ENCODE data around the gene ZFR. TPM values are rescaled to one million over a fixed set of nuclear protein-coding genes. Genes with fewer than 3 reads are reported as not detected.

Gene ZFR
- total RNA-seq, 2 experiments from 2014 or later = 48.1 to 48.7 TPM

DNA sequence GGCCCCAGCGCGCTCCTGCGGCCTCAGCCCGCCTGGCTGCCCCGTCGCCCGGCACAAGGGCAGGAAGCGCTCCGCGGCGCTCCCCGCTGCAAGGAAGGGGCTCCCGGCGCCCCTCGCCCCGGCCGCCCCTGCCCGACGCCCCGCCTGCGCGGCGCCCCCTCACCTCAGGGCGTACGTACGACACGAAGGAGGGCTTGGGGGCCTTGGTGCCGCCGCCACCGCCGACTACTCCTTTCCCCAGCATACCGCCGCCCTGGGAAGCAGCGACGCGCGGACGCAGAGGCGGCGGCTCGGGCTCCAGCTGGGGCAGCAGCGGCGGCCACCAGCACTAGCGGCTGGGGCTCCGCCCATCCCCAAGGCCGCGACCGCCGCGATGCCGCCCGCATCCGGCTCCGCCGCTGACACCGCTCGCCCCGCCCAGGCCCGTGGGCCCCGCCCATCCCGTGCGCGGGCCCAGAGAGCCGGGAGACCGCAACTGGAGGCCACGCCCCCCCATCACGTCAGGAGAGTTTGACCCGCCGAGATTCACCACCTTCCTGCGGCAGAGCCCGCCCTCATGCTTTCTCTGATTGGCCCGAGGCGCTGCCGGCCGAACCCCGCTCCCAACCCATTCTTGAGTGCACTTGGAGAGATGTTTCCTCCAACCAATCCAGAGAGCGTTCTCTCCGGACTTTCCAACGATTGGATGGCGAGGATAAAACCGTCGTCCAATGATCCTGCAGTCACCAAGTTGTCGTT is 131.8 kb downstream of the ZFR start, which contains the start of gene MTMR12:
Gene MTMR12 (minus strand): TSS at position 345 of the 738 bp plus-strand sequence. CDS start 101 bp downstream, at position 244.
- H3K4me1 Mint-ChIP-seq = peaks cover 29% of the 10 kb centered on the region

DNA sequence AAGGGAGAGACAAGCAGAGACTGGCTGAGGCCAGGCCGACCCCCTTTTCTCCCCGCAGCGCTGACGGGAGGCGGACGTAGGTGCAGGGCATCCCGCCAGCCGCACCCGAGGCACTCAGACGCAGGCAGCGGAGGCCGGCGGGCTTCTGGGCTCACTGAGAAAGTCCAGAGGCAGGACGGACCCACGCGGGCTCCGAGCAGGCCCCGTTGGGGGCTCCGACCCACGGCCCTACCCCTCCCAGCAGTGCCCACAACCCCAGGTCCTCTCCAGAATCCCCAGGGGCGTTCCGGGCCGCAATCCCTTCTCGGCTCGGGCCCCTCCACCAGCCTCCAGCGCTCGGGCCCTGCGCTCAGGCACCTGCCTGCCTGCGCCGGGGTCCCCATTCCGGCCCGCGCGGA is 132.3 kb downstream of the ZFR start:
- peaks cover 29% of the 10 kb centered on the region for H3K4me1 Mint-ChIP-seq
- POLR2A ChIA-PET = interaction anchor here (0.7 to 2.7 kb wide), 4 partner anchors 13 to 138 kb away, joined by 3 to 14 read pairs (median 4); partner anchors contain the start of gene GOLPH3
- H3K36me3 Mint-ChIP-seq = peaks cover 20% of the 10 kb centered on the region
- no peaks in the 10 kb centered on the region for H3K27me3 Mint-ChIP-seq
- ATAC-seq (ENCODE audit: low read depth) = peak; percentile 23
- no peak for DNase-seq
- H3K27ac Mint-ChIP-seq = peak overlapping the region; percentile 84
- H3K9me3 Mint-ChIP-seq = no peaks in the 10 kb centered on the region
- H3K4me3 Mint-ChIP-seq = peak overlapping the region; percentile 92

More for the DNA sequence above, 131.8 kb downstream of the ZFR start, which contains the start of gene MTMR12:
- Mint-ChIP-seq H3K4me3 (peak within 1 kb of the TSS; percentile 92), H3K27ac (peak within 1 kb of the TSS; percentile 96), H3K27me3 (no peaks in the 10 kb centered on the region), H3K36me3 (peaks cover 20% of the 10 kb centered on the region), H3K9me3 (no peaks in the 10 kb centered on the region)
- POLR2A ChIA-PET = interaction anchor here (1.0 to 2.7 kb wide), 3 partner anchors 13 to 139 kb away, joined by 3 to 14 read pairs (median 7); partner anchors contain the start of gene GOLPH3
- peak; percentile 100 for DNase-seq
- ATAC-seq (ENCODE audit: low read depth) = peak; percentile 97

DNA sequence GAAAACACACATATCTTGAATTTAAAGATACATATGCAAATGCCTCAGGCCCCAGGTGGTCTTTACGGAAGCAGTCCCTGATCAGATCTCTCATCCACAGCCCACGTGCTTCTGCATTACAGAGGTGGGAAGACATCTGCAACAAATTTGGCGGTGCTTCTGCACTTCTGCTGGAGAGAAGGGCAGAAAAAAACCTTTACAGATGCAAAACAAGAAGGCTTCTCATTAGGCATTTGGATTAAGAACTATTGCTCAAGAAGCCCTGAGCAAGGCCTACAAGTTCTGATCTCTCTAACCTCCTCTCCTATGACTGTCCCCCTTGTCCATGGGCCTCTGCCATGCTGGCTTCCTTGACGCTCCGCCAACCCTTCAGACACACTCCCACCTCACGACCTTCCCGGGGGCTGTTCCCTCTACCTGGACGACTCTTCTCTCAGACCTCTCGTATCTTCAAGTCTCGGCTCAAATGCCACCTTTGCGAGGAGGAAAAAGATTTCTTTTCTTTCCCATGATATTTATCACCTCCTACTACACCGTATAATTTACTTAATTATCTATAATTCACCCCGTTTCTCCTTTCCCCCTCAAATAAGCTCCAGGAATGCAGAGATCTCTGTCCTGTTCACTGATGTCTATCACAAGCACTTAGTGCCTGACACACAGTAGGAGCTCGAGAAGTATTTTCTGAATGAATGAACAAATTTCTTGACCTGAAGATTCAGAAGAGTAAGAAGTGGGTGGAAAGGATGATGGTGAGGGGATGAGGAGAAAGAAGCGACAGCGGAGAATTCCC is 132.9 kb downstream of the ZFR start:
- POLR2A ChIA-PET = interaction anchor here (0.7 to 2.7 kb wide), 3 partner anchors 12 to 138 kb away, joined by 4 to 14 read pairs (median 4); partner anchors contain the start of gene GOLPH3

DNA sequence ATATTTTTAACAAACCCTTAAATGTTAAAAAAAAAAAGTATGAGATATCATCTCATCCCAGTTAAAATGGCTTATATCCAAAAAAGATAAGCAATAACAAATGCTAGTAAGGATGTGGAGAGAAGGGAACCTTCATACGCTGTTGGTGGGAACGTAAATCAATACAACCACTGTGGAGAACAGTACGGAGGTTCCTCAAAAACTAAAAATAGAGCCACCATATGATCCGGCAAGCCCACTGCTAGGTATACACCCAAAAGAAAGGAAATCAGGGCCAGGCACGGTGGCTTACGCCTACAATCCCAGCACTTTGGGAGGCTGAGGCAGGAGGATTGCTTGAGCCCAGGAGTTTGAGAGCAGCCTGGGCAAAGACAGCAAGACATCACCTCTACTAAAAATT is 134.8 kb downstream of the ZFR start:
- Mint-ChIP-seq H3K9me3 (no peaks in the 10 kb centered on the region), H3K27ac (no peak overlapping the region), H3K36me3 (peaks cover 21% of the 10 kb centered on the region), H3K4me1 (peaks cover 31% of the 10 kb centered on the region), H3K4me3 (no peak overlapping the region), H3K27me3 (no peaks in the 10 kb centered on the region)
- POLR2A ChIA-PET = no interaction called here
- DNase-seq = no peak
- ATAC-seq (ENCODE audit: low read depth) = no peak

More for the DNA sequence above, 132.9 kb downstream of the ZFR start:
- Mint-ChIP-seq H3K4me3 (peak overlapping the region; percentile 92), H3K9me3 (no peaks in the 10 kb centered on the region), H3K4me1 (peaks cover 30% of the 10 kb centered on the region), H3K27ac (peak overlapping the region; percentile 84), H3K27me3 (no peaks in the 10 kb centered on the region), H3K36me3 (peaks cover 20% of the 10 kb centered on the region)
- ATAC-seq (ENCODE audit: low read depth) (no peak), DNase-seq (no peak)

DNA sequence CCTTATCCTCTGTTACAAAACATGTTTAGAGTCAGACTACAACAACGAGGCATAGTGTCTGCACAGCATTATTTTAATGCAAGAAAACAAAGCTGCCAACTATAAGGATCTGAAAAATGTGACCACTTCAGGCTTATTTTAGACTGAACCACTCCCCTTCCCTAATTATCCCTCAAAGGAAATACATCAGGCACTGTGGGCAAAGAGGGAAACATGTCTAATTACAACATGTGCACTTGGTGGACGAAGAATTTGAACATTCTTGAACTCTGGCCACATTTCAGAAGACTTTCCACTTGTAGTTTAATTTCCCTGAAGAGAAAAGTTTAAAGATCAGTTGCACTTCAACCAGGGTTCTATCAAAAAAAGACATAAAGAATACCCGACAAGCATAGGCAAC is 135.6 kb downstream of the ZFR start:
- H3K36me3 Mint-ChIP-seq = peaks cover 24% of the 10 kb centered on the region
- no peak for ATAC-seq (ENCODE audit: low read depth)
- DNase-seq = no peak
- H3K4me1 Mint-ChIP-seq = peaks cover 35% of the 10 kb centered on the region
- H3K4me3 Mint-ChIP-seq = no peak overlapping the region
- POLR2A ChIA-PET = no interaction called here
- no peaks in the 10 kb centered on the region for H3K27me3 Mint-ChIP-seq
- no peak overlapping the region for H3K27ac Mint-ChIP-seq
- no peaks in the 10 kb centered on the region for H3K9me3 Mint-ChIP-seq

DNA sequence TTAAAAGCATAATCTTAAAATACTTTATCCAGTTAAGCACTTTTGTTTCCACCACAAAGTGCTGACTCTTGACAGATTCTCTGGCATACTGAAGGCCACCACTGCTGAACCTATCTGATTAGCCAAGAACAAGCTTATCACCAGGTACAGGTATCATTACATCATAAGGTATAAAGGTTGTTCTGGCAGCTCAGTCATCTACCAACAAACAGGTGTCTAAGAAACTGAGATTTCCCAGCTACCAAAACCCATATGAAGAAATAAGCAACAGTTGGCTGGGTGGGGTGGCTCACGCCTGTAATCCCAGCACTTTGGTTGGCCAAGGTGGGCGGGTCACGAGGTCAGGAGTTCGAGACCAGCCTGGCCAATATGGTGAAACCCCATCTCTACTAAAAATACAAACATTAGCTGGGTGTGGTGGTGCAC is 136.8 kb downstream of the ZFR start:
- Mint-ChIP-seq H3K4me1 (peaks cover 42% of the 10 kb centered on the region), H3K36me3 (peaks cover 24% of the 10 kb centered on the region), H3K27me3 (no peaks in the 10 kb centered on the region), H3K9me3 (no peaks in the 10 kb centered on the region), H3K4me3 (no peak overlapping the region), H3K27ac (no peak overlapping the region)
- DNase-seq = no peak
- ATAC-seq (ENCODE audit: low read depth) = no peak
- POLR2A ChIA-PET = no interaction called here

DNA sequence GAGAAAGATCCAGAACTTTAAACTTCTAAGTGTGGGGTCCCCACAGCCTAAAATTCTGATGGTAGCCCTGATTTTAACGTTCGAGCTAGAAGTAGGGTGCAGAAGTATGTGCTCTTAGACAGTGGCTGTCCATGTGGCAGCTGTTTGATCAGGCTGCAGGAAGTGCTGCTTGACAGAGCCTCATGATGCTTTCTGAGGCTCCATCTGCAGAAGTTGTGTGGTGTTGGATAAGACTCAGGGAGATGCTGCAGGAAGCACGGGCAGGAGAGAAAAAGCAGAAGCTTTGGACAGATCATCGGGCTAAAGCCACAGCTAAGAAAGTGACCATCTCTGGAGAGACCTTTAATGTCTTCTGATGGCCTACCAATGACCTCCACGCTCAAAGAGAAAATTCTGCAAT is 139.9 kb downstream of the ZFR start:
- no peak overlapping the region for H3K4me3 Mint-ChIP-seq
- H3K27me3 Mint-ChIP-seq = no peaks in the 10 kb centered on the region
- H3K9me3 Mint-ChIP-seq = no peaks in the 10 kb centered on the region
- no peak overlapping the region for H3K27ac Mint-ChIP-seq
- DNase-seq (no peak), ATAC-seq (ENCODE audit: low read depth) (peak; percentile 54)
- POLR2A ChIA-PET = no interaction called here
- H3K4me1 Mint-ChIP-seq = peaks cover 25% of the 10 kb centered on the region
- peaks cover 14% of the 10 kb centered on the region for H3K36me3 Mint-ChIP-seq

Small RNA genes lying within 50 kb of the gene (microRNA-seq; reads per million reads assigned to microRNA genes)
- 34.4 reads per million, percentile 39 among the genes with 10 or more reads in this experiment for gene MIR579

Other genes starting within 250 kb of the ZFR start
- 10 to 100 TPM; 30.6 to 32.2 TPM for gene MTMR12, start 131.8 kb downstream of the ZFR start, total RNA-seq
- gene SUB1, start 140.8 kb upstream of the ZFR start, total RNA-seq = 100 to 1,000 TPM; 290 to 294 TPM